Measurements from ENCODE around the gene ZNF581.

Gene ZNF581

DNA sequence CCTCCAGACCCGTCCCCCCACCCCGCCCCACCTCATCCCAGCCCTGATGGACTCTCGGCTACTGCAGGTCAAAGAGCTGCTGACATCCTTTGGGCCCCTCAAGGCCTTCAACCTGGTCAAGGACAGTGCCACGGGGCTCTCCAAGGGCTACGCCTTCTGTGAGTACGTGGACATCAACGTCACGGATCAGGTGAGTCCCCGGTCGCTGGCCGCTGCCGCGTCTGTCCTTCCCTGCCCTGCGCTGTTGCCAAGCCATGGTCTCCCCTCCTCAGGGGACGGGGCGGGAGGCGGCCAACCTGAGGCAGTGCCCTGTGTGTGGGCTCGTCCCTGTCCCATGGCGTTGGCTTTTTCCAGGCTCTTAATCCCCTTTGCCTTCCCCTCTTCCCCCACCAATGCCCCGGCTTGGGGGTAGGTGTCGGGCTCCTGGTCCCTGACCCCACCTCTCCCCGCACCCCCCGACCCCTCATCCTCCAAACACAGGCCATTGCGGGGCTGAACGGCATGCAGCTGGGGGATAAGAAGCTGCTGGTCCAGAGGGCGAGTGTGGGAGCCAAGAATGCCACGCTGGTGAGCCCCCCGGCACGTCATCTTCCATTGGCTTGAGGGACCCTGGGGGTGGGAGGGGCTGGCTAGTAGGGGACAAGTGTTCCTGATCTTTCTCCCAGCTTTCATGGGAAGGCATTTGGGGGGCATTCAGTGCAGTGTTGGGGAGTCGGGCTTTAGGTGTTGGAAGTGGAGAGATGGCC, 25.3 kb downstream of the ZNF581 start:
- DNase-seq: no peak

DNA sequence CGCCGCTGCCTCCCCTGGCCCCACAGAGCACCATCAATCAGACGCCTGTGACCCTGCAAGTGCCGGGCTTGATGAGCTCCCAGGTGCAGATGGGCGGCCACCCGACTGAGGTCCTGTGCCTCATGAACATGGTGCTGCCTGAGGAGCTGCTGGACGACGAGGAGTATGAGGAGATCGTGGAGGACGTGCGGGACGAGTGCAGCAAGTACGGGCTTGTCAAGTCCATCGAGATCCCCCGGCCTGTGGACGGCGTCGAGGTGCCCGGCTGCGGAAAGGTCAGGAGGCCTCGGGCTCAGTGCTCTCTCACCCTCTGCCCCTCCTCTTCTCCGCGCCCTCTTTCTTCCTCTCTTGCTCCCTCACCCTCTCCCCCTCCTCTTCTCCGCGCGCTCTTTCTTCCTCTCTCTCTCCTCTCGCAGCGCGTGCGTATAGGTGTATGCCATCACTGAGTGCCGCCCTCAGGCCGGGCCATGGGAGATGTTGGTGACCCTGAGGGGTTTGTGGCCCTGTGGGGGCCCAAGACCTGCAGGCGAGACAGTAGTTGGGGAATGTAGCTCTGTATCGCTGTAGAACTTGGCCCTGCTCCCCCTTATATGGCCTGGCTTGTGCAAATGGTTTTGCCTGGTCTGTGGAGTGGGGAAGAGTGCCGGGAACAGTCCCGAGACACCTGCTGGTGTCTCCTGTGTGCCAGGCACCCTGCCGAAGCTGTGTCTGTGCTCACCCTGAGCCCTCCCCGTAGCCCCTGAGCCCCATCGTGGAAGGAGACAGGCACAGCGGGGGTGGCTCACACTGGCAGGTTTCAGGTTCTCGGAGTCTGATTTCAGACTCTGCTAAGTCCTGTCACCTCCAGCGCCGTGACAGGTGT, 26.2 kb downstream of the ZNF581 start:
- no peak for DNase-seq

GRCh38 chr19:55670280-55671053, 27.0 kb downstream of the ZNF581 start:
- peak in 1 of 4 experiments; percentile 30 for DNase-seq

DNA sequence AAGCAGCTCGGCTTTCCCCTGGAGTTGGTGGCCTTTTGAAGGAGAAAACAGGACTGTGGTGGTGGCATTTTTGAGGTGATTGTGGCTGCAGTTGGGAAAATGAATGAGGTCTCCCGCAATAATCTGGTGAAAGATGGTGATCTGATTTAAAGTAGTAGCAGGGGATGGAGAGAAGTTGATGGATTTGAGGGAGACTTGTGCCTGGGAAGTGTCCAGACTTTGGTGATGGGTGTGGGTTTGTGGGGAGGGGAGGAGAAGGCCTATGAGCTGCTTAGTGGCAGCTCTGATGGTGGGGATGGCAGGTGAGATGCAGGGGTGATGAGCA, 27.6 kb downstream of the ZNF581 start:
- no peak for DNase-seq

- no peak for DNase-seq
These were observed 29.0 kb downstream of the ZNF581 start for GRCh38 chr19:55672418-55672817.

- DNase-seq: no peak
These were observed 30.0 kb downstream of the ZNF581 start for GRCh38 chr19:55673465-55673864.

- DNase-seq: no peak
These were observed 30.4 kb downstream of the ZNF581 start for GRCh38 chr19:55673889-55674288.

DNA sequence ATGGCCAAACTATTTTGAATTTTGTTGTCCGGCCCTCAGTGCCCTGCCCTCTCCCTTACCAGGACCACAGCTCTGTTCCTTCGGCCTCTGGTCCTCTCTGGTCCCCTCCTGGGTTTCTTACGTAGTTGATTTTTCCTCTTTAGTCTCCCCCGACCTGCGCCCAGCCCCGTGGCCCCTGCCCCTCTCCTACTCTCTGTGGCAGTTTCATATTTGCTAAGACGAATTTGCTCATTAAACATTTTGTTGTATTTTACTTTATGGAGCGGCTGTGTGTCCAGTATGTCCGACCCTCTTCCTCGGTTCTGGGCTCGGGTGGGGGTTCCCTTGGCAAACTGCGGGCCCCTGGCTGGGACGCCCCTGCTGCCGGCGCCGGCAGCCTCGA, 31.0 kb downstream of the ZNF581 start:
- DNase-seq: no peak

DNA sequence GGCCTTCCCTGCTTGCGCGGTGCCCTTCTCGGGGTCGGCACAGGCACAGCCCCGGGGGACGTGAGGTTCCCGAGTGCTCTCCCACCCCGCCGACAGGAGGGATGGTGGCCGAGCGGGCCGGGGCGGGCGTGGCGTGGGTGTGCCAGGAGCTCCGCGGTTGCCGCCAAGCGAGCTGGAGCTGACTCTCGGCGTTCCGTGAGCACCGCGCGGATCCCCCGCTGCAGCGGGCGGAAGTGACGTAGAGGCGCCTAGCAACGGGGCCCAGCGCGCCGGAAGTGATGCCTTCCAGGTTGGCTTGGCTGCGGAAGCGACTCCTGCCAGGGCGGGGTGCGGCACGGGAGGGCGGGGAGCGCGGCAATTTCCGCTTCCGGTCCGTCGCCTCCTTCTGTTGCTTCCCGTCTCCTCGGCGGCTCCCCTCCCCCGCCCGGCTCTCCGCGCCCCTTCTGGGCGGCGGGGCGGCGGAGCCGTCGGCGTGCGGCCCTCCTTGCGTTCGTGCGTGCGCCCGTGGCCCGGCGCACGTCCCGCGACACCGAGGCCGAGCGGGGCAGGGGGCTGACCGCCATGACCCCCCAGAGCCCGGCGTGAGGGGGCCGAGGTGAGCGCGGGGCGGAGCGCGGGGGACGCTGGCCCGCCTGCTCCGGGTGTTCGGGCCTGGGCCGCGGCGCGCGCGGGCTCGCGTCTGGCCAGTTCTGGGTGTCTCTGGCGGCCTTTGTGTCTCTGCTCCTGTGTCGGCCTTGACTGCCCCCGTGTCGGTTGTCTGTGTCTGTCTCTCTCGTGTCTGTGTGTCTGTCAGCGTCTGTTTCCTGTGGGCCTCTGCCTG, 31.6 kb downstream of the ZNF581 start, which contains the start of gene EPN1:
Gene EPN1, plus strand, starts transcription at position 386 of the 820 bp plus-strand sequence. CDS start 3,402 bp downstream, outside the sequence.
- peak; percentile 88 to 97 (median 96) for DNase-seq

DNA sequence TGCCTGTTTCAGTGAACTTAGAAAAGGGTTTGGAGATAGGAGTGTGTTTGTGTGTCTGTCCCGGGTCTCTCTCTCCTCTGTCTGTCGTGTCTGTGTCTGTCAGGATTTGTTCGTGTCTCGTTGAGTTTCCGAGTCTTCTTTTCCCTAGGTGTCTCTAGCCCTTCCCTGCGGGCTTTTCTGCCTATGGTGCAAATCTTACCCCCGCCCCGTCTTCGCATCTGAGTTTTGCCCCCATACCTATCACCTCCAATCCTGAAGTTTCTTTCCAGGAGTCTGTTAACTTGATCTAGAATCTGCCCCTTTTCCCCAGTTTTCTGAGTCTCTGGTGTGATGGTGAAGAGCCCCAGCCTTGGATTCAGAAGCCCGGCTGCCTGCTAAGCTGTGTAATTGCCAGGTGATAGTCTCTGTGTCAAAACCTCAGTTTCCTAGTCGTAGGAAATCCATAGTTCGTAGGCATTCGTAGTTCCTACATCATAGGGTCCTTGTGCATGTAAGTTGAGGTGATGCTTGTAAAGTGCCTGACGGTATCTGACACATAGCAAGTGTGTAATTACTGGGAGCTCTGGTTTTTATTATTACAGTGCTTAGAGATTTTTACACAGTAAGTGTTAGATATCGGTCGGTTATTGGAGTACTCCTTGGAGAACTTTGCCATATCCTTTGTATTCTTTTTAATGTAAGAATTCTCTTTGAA, 32.4 kb downstream of the ZNF581 start:
- DNase-seq: no peak

- DNase-seq: no peak
These were observed 32.9 kb downstream of the ZNF581 start for GRCh38 chr19:55676383-55676782.

DNA sequence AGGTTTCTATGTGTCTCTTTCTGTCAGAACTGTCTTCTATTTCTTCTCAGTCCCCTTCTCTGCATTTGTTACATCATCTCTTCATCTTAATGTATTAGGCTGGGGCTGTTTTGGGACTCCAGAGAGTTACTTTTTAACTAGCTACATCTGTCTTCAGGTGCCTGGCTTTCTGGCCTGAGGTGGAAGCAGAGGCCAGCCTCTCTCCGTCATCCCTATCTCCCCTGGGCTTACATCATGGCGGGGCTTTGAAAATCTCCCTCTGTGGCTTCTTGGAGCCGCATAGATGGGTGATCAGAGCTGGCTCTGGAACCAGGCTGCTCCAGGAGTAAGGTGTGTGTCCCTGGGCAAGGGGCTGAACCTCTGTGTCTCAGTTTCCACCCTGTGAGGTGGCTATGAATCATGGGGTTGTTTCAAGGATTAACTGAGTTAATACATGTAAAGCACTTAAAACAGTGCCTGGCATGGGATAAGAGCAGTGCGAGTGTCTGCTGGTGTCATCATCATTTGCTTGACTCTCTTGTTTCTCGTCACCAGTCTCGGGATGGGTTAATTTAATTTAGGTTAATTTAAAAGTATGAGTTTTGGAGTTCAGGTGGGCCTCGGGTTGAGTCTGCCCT, 33.5 kb downstream of the ZNF581 start:
- DNase-seq: no peak

GRCh38 chr19:55677572-55678028, 34.2 kb downstream of the ZNF581 start:
- no peak for DNase-seq

GRCh38 chr19:55678121-55678671, 34.7 kb downstream of the ZNF581 start:
- no peak for DNase-seq

DNA sequence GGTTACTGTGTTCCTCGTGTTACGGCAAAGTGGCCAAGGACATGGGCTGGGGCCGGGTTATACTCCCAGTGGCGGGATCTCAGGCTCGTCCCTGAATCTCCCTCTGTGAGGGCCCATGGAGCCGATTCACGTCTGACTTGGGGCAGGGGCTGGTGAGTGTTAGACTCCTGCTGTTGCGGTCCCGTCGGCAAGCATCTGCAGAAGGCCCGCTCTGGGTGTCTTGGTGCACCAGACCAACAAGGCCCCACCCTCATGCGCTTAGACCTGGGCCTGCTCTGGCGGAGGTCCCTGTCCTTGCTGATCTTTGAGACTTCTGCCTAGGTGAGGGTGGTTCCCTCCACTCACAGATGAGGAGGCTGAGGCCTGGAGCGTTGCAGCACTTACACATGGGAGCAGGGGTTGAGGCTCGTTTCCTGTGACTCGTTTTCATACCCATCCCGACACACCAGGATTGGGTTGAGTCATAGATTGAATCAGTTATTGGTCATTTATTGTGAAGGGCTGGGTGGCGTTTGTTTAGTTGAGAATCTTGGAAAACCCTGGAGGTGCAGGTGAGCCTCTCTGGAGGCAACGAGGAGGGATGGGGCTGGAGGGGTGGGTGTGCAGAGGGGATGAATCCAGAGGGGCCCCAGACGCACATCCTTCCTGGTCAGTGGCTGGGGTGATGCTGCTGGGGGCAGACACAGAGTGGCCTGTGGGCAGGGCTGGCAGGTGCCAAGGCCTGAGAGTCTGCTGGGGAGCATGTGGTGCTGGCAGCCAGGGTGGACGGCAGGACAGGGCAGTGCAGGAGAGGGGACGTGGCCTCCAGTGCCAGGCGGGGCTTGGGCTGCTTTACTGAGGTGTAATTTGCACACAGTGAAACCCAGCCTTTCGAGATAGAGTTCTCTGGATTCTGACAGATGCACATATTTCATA, 36.2 kb downstream of the ZNF581 start:
- no peak for DNase-seq

- DNase-seq: no peak
These were observed 37.1 kb downstream of the ZNF581 start for GRCh38 chr19:55680339-55681130.

DNA sequence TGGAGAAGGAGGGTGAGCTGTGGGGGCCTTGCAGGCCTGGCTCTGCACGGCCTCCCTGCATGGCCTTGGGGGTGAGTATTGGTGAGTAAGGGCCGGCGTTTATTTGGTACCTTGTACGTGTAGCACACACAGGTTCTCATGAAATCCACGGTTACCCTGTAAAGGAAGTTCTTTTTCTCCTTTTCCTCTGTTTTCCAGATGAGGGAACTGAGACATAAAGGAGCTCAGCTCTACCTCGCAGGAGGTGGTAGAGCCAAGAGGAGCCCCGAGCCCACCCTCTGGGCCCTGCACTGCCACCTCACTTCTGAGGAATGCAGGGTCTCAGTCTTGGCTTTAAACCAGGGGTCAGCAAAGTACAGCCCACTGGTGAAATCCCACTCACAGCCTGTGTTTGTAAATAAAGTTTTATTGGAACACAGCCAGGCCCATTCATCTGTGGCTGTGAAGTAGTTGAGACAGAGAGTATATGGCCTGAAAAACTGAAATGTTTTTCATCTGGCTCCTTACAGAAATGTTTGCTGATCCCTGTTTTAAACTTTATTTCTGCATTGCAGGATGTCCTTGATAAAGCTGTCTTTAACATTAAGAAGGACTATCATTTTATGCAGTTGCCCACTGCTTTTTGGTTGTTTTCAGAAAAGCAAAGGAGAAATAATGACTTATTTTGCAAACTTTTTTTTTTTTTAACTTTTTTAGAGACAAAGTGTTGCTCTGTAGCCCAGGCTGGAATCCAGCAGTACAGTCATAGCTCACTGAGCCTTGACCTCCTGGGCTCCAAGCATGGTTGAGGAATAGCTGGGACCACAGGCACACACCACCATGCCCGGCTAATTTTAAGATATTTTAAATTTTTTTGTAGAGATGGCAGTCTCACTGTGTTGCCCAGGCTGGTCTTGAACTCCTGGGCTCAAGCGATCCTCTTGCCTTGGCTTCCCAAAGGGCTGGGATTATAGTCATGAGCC, 38.0 kb downstream of the ZNF581 start:
- DNase-seq: no peak
